Vagina (tissue), 2 donors: Measurements from ENCODE around the gene ZNF124. TPM values are rescaled to one million over a fixed set of nuclear protein-coding genes. Genes with fewer than 3 reads are reported as not detected.

ENCODE experiments used
- DNase-seq, 2 donors: peaks; one replicate each; pipeline ENCODE4 v3.0.0-alpha.2; 2017; ENCODE audit errors: extremely low spot score in 2 of 2
- H3K27ac ChIP-seq: fragments of 200-600 bp; sonication (generic); one replicate; pipeline ENCODE4 v1.5.1; 2019
- H3K27me3 ChIP-seq: fragments of 200-600 bp; sonication (generic); one replicate; pipeline ENCODE4 v1.5.1; 2019
- H3K36me3 ChIP-seq, 2 donors: fragments of 200-600 bp; sonication (generic); one replicate each; pipeline ENCODE4 v1.5.1; 2017 to 2019
- H3K4me1 ChIP-seq: fragments of 200-600 bp; sonication (generic); one replicate; pipeline ENCODE4 v1.5.1; 2019
- H3K4me3 ChIP-seq, 2 donors: fragments of 200-600 bp; sonication (generic); 1 replicate in 1 of 2; 2 replicates in 1 of 2; pipeline ENCODE4 v1.5.1; 2016 to 2019
- H3K9me3 ChIP-seq: fragments of 200-600 bp; sonication (generic); one replicate; pipeline ENCODE4 v1.5.1; 2019
- POLR2A ChIP-seq, 2 donors: fragments of 450-650 bp; IDR thresholded peaks; one replicate each; pipeline ENCODE4 v1.6.1; 2017; ENCODE audit warnings: antibody characterized with exemption in 2 of 2, mild to moderate bottlenecking in 2 of 2, moderate library complexity in 2 of 2
- POLR2AphosphoS5 ChIP-seq, 2 donors: sonication (generic); formaldehyde crosslinking; IDR thresholded peaks; one replicate each; pipeline ENCODE4 v1.9.0; 2017; ENCODE audit warnings: antibody characterized with exemption in 2 of 2, mild to moderate bottlenecking in 2 of 2, low read depth in 1 of 2; ENCODE audit not compliant: insufficient read depth in 1 of 2
- intact Hi-C: fragments of 100-400 bp; cut with DNase I; formaldehyde crosslinking; loops from one replicate; pipeline ENCODE4 v1.15.1; 2023
- total RNA-seq: library from RNA; depleted of rRNA; stranded (reverse); fragments of >200 nt; gene quantifications from one replicate; pipeline ENCODE4 v1.2.3, GENCODE V29; 2016
- TF ChIP-seq, protein P1 (sequence below), 3 experiments: fragments of 450-650 bp in 2 of 3; fragments of 200-600 bp in 1 of 3; sonication (generic) in 1 of 3; IDR thresholded peaks; one replicate each; pipeline ENCODE4 v1.5.1; 2017 to 2019; ENCODE audit warnings: antibody characterized with exemption in 3 of 3, mild to moderate bottlenecking in 2 of 3, moderate library complexity in 2 of 3

ZNF124 gene
- total RNA-seq, 1 donor from 2014 or later: 39.3 TPM

DNA sequence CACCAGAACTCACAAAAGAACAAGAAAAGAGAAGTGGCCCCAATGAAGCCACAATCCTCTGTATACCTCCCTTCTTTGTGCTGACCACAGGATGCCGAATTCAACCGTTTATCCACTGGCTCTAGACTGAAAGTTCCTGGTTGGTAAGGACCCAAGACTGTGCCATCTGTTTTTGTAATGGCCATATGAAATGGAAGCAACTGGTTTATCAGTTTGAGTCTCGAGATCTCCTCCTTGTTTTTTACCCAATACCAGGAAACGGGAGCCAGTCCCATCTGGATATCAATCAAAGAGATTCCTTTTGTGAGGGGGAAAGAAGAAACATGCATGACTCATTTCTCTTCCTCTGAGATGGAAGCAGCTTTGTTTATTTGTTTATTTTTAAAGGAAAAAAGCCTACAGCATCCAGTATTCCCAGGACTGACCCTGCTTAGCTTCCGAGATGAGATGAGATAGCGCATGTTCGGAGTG lies 32.4 kb upstream of the ZNF124 start:
- no peak overlapping the region for H3K4me3 ChIP-seq
- intact Hi-C loops: no loop called here
- peaks cover 0 to 15% of the 10 kb centered on the region in 2 donors for H3K36me3 ChIP-seq
- no peaks in the 10 kb centered on the region for H3K9me3 ChIP-seq
- no peak overlapping the region for H3K27ac ChIP-seq
- no peak for DNase-seq
- no peak for TF ChIP-seq POLR2A (IDR thresholded peaks at IDR 0.05)
- TF ChIP-seq, protein P1, sequence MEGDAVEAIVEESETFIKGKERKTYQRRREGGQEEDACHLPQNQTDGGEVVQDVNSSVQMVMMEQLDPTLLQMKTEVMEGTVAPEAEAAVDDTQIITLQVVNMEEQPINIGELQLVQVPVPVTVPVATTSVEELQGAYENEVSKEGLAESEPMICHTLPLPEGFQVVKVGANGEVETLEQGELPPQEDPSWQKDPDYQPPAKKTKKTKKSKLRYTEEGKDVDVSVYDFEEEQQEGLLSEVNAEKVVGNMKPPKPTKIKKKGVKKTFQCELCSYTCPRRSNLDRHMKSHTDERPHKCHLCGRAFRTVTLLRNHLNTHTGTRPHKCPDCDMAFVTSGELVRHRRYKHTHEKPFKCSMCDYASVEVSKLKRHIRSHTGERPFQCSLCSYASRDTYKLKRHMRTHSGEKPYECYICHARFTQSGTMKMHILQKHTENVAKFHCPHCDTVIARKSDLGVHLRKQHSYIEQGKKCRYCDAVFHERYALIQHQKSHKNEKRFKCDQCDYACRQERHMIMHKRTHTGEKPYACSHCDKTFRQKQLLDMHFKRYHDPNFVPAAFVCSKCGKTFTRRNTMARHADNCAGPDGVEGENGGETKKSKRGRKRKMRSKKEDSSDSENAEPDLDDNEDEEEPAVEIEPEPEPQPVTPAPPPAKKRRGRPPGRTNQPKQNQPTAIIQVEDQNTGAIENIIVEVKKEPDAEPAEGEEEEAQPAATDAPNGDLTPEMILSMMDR (IDR thresholded peaks at IDR 0.05): no peak
- H3K27me3 ChIP-seq: no peaks in the 10 kb centered on the region
- H3K4me1 ChIP-seq: peaks cover 19% of the 10 kb centered on the region

DNA sequence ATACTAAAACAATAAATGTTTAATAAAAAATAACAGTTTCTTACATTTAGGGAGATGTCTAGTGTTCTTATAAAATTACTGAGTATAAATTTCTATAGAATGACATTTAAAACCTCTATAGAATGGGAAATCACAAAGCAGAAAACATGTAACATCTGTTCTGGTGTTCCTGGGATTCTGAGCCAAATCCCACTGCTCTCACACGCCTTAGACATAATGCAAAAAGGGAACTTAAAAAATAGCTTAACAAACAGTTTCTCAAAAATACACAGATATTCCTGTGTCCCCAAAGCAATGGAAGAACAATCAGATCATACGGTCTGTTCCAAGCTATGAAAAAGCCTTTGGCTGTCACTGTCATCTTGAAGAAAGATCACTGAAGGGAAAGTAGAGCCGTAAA lies 27.0 kb upstream of the ZNF124 start:
- Histone ChIP-seq H3K4me3 (no peak overlapping the region), H3K27me3 (no peaks in the 10 kb centered on the region), H3K27ac (no peak overlapping the region), H3K36me3 (peaks cover 0 to 49% of the 10 kb centered on the region in 2 donors), H3K4me1 (no peaks in the 10 kb centered on the region), H3K9me3 (no peaks in the 10 kb centered on the region)
- DNase-seq: no peak
- TF ChIP-seq POLR2AphosphoS5 (IDR thresholded peaks at IDR 0.05; ENCODE audit: insufficient read depth in 1 of 2, low read depth in 1 of 2) (no peak), POLR2A (IDR thresholded peaks at IDR 0.05) (no peak)
- TF ChIP-seq, protein P1 (IDR thresholded peaks at IDR 0.05): no peak
- intact Hi-C loops: no loop called here

DNA sequence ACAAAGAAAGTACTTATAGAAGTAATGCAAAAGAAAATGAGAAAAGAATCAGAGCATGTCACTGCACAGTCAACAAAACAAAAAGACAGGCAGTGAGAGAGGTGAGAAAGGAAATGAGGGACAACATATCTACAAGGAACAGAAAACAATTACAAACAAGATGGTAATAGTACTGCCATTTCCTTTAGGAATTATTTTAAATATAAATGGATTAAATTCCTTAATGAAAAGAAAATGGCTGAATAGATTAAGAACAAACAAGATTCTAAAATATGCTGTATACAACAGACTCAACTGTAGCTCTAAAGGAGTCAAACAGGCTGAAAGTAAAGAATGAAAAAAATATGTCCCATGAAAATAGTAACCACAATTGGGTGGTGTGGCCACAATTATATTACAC lies 22.1 kb upstream of the ZNF124 start:
- DNase-seq: no peak
- H3K4me1 ChIP-seq: no peaks in the 10 kb centered on the region

DNA sequence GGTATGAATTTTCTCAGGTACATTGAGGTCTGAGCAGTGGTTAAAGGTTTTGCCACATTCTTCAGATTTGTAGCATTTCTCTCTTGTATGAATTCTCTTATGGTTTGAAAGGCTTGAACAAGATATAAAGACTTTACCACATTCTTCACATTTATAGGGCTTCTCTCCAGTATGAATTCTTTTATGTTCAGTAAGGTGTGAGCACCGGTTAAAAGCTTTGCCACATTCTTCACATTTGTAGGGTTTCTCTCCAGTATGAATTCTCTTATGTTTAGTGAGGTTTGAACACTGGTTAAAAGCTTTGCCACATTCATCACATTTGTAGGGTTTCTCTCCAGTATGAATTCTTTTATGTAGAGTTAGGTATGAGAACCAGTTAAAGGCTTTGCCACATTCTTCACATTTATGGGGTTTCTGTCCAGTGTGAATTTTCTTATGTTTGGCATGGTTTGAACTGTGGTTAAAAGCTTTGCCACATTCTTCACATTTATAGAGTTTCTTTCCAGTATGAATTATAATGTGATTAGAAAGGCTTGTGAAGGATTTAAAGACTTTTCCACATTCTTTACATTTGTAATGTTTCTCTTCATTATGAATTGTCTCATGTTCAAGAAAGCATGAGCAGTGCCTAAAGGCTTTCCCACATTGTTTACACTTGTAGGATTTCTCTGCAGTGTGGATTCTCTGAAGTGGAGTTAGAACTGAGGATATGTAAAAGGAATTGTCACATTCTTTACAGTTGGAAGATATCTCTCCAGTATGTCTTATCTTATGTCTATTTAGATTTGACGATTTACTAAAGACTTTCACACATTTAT lies 18.4 kb upstream of the ZNF124 start:
- intact Hi-C loops: no loop called here
- Histone ChIP-seq H3K27me3 (no peaks in the 10 kb centered on the region), H3K9me3 (peaks cover 25% of the 10 kb centered on the region), H3K4me1 (no peaks in the 10 kb centered on the region), H3K4me3 (no peak overlapping the region), H3K36me3 (peaks cover 0 to 55% of the 10 kb centered on the region in 2 donors), H3K27ac (no peak overlapping the region)
- DNase-seq: no peak
- TF ChIP-seq, protein P1 (IDR thresholded peaks at IDR 0.05): no peak
- no peak for TF ChIP-seq POLR2A (IDR thresholded peaks at IDR 0.05)

More for the DNA sequence above, 22.1 kb upstream of the ZNF124 start:
- Histone ChIP-seq H3K36me3 (peaks cover 0 to 78% of the 10 kb centered on the region in 2 donors), H3K4me3 (no peak overlapping the region), H3K27me3 (no peaks in the 10 kb centered on the region), H3K27ac (no peak overlapping the region), H3K9me3 (peaks cover 16% of the 10 kb centered on the region)
- TF ChIP-seq, protein P1 (IDR thresholded peaks at IDR 0.05): no peak
- TF ChIP-seq POLR2AphosphoS5 (IDR thresholded peaks at IDR 0.05; ENCODE audit: insufficient read depth in 1 of 2, low read depth in 1 of 2): no peak
- TF ChIP-seq POLR2A (IDR thresholded peaks at IDR 0.05): no peak
- intact Hi-C loops: no loop called here

DNA sequence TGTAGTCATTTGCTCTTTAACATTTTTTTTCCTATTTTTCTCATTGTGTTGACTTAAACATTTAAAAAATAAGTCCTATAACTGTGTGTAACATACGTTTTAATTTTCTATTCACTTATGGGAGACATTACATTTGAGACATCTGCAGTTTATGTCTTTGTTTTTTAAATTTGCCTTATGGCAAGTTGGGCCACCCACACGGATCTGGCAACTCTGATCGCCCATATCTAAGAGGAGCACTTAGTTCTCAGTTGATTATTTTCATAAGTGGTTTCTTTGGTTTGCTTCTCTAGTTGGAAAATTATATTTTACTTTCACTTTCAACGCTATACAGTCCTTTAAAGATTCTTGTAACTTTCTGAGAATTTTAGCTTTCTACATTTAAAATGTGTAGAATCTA lies 13.8 kb upstream of the ZNF124 start:
- Histone ChIP-seq H3K36me3 (peaks cover 0 to 19% of the 10 kb centered on the region in 2 donors), H3K4me1 (no peaks in the 10 kb centered on the region), H3K9me3 (peaks cover 18% of the 10 kb centered on the region), H3K27me3 (no peaks in the 10 kb centered on the region), H3K4me3 (no peak overlapping the region), H3K27ac (no peak overlapping the region)
- intact Hi-C loops: no loop called here
- DNase-seq: no peak
- TF ChIP-seq POLR2AphosphoS5 (IDR thresholded peaks at IDR 0.05; ENCODE audit: insufficient read depth in 1 of 2, low read depth in 1 of 2) (no peak), POLR2A (IDR thresholded peaks at IDR 0.05) (no peak)
- TF ChIP-seq, protein P1 (IDR thresholded peaks at IDR 0.05): no peak
